ENCODE results near the gene PARVG.

DNA sequence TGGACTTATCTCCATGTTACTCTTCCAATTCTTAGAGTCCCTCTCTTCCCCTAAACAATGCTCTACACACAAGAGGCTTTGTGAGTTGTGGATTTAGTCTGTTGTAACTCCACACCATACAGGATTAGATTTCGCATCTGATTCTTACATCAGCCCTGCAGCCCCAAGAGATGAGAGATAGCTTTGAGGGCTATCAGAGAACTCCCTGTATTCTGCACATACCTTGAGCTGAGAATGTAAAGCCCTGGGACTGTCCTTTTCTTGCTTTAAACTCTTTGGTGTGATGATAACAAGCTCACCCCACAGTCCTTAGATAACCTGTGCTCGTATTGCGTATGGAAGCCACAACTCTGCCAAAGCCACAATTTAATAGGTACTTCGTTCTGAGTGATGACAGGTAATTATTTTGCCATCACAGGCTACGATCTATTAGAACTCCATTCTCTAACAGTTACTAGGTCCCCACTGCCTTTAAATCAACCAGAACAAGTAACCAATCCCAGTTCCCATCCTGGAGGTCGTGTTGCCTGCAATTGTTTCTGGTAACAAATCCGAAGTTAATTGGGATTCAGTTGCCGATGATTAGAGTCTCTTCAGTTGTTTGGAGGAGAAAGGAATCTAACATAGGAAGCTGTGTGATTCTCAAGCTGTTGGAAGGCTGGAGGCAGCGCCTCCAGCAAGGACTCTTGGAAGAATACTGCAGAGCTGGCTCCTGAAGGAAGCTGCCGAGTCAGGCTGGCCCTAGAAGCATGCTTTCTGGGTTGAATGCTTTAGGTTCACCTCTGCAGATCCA lies 1.3 kb upstream of the PARVG start:
- TF ChIP-seq, protein P1, sequence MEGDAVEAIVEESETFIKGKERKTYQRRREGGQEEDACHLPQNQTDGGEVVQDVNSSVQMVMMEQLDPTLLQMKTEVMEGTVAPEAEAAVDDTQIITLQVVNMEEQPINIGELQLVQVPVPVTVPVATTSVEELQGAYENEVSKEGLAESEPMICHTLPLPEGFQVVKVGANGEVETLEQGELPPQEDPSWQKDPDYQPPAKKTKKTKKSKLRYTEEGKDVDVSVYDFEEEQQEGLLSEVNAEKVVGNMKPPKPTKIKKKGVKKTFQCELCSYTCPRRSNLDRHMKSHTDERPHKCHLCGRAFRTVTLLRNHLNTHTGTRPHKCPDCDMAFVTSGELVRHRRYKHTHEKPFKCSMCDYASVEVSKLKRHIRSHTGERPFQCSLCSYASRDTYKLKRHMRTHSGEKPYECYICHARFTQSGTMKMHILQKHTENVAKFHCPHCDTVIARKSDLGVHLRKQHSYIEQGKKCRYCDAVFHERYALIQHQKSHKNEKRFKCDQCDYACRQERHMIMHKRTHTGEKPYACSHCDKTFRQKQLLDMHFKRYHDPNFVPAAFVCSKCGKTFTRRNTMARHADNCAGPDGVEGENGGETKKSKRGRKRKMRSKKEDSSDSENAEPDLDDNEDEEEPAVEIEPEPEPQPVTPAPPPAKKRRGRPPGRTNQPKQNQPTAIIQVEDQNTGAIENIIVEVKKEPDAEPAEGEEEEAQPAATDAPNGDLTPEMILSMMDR (IDR thresholded peaks at IDR 0.05) = no peak
- no peak for TF ChIP-seq POLR2A (IDR thresholded peaks at IDR 0.05)
- TF ChIP-seq POLR2AphosphoS5 (IDR thresholded peaks at IDR 0.05) = no peak
